Measurements from ENCODE around the gene GIMAP2.

DNA sequence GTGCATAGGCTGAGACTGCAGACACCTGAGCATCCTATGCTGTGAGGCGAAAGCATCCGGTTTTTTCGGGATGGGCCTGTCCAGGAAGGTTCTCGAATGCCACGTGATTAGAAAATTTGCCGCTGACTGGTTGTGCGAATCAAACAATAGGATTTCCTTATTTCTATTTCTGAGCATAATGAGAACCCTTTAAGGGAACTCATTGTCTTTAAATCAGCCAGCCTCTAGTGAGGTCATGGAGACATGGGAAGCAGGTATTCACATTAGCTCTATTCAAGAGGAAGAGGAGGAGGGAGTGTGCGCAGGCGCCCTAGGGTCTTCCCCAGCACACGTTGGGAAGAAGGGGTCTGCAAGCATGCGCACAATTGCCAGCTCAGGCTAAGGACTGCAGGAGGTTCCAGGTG lies 36.5 kb downstream of the GIMAP2 start:
- TF ChIP-seq, protein P1, sequence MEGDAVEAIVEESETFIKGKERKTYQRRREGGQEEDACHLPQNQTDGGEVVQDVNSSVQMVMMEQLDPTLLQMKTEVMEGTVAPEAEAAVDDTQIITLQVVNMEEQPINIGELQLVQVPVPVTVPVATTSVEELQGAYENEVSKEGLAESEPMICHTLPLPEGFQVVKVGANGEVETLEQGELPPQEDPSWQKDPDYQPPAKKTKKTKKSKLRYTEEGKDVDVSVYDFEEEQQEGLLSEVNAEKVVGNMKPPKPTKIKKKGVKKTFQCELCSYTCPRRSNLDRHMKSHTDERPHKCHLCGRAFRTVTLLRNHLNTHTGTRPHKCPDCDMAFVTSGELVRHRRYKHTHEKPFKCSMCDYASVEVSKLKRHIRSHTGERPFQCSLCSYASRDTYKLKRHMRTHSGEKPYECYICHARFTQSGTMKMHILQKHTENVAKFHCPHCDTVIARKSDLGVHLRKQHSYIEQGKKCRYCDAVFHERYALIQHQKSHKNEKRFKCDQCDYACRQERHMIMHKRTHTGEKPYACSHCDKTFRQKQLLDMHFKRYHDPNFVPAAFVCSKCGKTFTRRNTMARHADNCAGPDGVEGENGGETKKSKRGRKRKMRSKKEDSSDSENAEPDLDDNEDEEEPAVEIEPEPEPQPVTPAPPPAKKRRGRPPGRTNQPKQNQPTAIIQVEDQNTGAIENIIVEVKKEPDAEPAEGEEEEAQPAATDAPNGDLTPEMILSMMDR (IDR thresholded peaks at IDR 0.05), result no peak
- TF ChIP-seq POLR2A (IDR thresholded peaks at IDR 0.05), result no peak
- TF ChIP-seq POLR2AphosphoS5 (IDR thresholded peaks at IDR 0.05), result no peak

All from prostate gland (tissue), 2 donors.